ENCODE data around the gene ARMCX6.
A peak's percentile ranks its signal among the peaks of the same experiment; 100 is the strongest.
"Not testable (repeated sequence)": the region's sequence is repeated elsewhere in the genome, so short reads cannot be mapped to it uniquely, and the experiment has no call there.

ARMCX6 gene

DNA sequence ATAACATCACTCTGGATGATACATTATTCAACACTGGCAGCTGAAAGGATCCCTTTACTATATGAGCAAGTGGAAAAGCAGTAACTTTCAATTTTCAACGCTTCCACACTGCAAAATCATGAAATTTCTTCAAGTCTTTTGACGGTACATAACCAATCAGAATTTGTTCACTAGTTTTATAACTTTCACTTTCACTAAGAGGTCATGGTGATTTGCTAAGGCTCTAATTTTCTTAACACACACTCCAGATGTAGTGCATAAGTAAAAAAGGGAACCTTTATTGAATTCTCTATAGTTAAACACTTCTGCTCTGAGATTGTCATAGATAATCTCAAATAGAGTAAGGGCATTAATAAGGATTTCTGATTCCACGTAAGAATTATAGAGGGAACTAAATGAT is 37.7 kb upstream of the ARMCX6 start:
- peaks cover 26% of the 10 kb centered on the region for H3K9me3 Mint-ChIP-seq
- no peak overlapping the region for H3K27ac Mint-ChIP-seq
- H3K4me1 Mint-ChIP-seq: peaks cover 17% of the 10 kb centered on the region
- no peaks in the 10 kb centered on the region for H3K27me3 Mint-ChIP-seq (ENCODE audit: low read depth, poor library complexity)
- TF ChIP-seq, protein P1, sequence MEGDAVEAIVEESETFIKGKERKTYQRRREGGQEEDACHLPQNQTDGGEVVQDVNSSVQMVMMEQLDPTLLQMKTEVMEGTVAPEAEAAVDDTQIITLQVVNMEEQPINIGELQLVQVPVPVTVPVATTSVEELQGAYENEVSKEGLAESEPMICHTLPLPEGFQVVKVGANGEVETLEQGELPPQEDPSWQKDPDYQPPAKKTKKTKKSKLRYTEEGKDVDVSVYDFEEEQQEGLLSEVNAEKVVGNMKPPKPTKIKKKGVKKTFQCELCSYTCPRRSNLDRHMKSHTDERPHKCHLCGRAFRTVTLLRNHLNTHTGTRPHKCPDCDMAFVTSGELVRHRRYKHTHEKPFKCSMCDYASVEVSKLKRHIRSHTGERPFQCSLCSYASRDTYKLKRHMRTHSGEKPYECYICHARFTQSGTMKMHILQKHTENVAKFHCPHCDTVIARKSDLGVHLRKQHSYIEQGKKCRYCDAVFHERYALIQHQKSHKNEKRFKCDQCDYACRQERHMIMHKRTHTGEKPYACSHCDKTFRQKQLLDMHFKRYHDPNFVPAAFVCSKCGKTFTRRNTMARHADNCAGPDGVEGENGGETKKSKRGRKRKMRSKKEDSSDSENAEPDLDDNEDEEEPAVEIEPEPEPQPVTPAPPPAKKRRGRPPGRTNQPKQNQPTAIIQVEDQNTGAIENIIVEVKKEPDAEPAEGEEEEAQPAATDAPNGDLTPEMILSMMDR (IDR thresholded peaks at IDR 0.05): no peak
- H3K4me3 Mint-ChIP-seq: no peak overlapping the region
- no peaks in the 10 kb centered on the region for H3K36me3 Mint-ChIP-seq (ENCODE audit: low read depth)
- DNase-seq: no peak

DNA sequence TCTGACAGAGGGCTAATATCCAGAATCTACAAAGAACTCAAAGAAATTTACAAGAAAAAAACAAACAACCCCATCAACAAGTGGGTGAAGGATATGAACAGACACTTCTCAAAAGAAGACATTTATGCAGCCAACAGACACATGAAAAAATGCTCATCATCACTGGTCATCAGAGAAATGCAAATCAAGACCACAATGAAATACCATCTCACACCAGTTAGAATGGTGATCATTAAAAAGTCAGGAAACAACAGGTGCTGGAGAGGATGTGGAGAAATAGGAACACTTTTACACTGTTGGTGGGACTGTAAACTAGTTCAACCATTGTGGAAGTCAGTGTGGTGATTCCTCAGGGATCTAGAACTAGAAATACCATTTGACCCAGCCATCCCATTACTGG is 29.9 kb upstream of the ARMCX6 start:
- H3K4me3 Mint-ChIP-seq; H3K27ac Mint-ChIP-seq; H3K27me3 Mint-ChIP-seq (ENCODE audit: low read depth, poor library complexity); H3K36me3 Mint-ChIP-seq (ENCODE audit: low read depth); H3K4me1 Mint-ChIP-seq; DNase-seq: not testable (repeated sequence)
- H3K9me3 Mint-ChIP-seq: peaks cover 13% of the 10 kb centered on the region

DNA sequence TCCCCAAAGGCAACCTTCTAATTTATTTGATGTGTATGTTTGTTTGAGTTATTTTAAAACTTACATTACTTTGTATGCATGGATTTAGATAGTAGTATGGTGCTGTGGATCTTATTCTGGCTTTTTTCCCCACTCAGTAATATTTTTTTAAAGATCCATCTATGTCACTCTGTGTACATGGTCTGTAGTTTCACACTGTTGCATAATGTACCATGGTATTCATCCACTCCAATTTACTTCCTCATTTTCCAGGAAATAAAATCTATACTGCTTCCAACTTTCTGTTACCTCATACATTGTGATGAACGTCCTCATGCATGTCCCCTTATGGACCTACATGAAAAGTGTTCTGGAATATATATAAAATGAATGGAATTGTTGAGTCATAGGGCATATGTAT is 24.3 kb upstream of the ARMCX6 start:
- no peaks in the 10 kb centered on the region for H3K4me1 Mint-ChIP-seq
- no peaks in the 10 kb centered on the region for H3K36me3 Mint-ChIP-seq (ENCODE audit: low read depth)
- no peak overlapping the region for H3K4me3 Mint-ChIP-seq
- peaks cover 34% of the 10 kb centered on the region for H3K9me3 Mint-ChIP-seq
- TF ChIP-seq, protein P1 (IDR thresholded peaks at IDR 0.05): no peak
- H3K27ac Mint-ChIP-seq: no peak overlapping the region
- no peak for DNase-seq
- H3K27me3 Mint-ChIP-seq (ENCODE audit: low read depth, poor library complexity): no peaks in the 10 kb centered on the region

DNA sequence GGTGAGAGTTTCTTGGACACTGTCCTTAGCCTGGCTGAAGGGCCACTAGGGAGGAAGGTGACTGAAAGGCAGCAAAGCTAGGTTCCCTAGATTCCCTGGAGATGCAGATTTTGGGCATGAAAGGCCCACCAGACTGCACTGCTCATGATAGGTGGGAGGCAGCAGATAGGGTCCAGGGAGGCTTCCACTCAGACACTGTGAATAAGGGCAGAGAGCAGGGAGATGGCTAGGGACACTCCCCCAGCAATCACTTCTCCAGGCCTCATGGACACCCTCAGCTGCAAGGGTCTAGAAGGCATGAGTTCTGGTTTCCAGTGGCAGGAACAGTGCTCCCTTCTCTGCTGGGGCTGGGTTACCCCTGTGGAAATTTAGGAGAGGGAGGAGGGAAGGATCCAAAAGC is 21.8 kb upstream of the ARMCX6 start:
- H3K27me3 Mint-ChIP-seq (ENCODE audit: low read depth, poor library complexity): no peaks in the 10 kb centered on the region

DNA sequence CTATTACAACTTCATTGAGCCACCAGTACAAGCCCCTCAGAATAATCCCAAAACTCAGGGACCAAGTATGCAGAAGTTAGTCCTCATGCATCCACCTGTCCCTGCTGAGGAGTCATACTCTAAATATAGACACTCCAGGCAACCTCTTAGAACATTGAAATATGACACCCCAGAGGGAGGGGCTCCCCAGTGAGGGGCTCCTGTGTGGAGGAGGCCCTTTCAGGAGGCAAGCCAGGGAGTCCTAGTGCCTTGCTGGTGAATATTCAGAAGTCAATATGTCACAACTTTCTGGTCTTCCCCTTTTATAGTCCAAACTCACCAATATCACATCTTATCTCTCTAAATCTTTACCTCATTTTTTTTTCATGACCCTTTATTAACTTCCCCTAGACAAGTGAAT is 1.6 kb upstream of the ARMCX6 start:
- H3K9me3 Mint-ChIP-seq: peaks cover 55% of the 10 kb centered on the region
- H3K4me3 Mint-ChIP-seq: peak overlapping the region; percentile 9
- TF ChIP-seq, protein P1 (IDR thresholded peaks at IDR 0.05): no peak

More for the DNA sequence above, 21.8 kb upstream of the ARMCX6 start:
- no peak overlapping the region for H3K4me3 Mint-ChIP-seq
- no peak overlapping the region for H3K27ac Mint-ChIP-seq
- DNase-seq: no peak
- TF ChIP-seq, protein P1 (IDR thresholded peaks at IDR 0.05): no peak
- H3K4me1 Mint-ChIP-seq: no peaks in the 10 kb centered on the region
- H3K36me3 Mint-ChIP-seq (ENCODE audit: low read depth): no peaks in the 10 kb centered on the region
- H3K9me3 Mint-ChIP-seq: peaks cover 33% of the 10 kb centered on the region

DNA sequence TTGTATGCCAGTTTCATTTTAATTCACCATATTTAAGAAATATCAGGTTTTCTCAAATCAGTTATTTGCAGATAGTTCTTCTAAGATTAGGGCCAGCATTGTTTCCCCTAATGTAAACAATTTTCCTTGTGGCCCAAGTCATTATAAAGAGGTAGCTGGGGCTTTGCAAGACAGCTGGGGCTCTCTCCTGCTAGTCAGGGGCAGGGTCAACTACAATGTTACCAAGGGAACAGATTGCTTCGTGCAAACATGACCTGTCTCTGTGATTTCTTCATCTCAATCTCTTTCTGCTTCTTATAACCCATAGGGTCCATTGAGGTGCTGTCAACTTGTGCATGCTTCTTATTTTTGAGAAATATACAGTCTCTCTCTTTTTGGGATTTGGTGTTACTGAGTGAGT is 12.1 kb downstream of the ARMCX6 start:
- TF ChIP-seq, protein P1 (IDR thresholded peaks at IDR 0.05): no peak
- no peak overlapping the region for H3K27ac Mint-ChIP-seq
- peaks cover 22% of the 10 kb centered on the region for H3K9me3 Mint-ChIP-seq
- H3K4me1 Mint-ChIP-seq: peaks cover 11% of the 10 kb centered on the region
- no peak for DNase-seq
- peaks cover 8% of the 10 kb centered on the region for H3K27me3 Mint-ChIP-seq (ENCODE audit: low read depth, poor library complexity)
- H3K4me3 Mint-ChIP-seq: no peak overlapping the region
- no peaks in the 10 kb centered on the region for H3K36me3 Mint-ChIP-seq (ENCODE audit: low read depth)

More for the DNA sequence above, 1.6 kb upstream of the ARMCX6 start:
- H3K4me1 Mint-ChIP-seq: peaks cover 53% of the 10 kb centered on the region
- peak; percentile 44 for DNase-seq
- H3K36me3 Mint-ChIP-seq (ENCODE audit: low read depth): peaks cover 13% of the 10 kb centered on the region
- no peak overlapping the region for H3K27ac Mint-ChIP-seq
- no peaks in the 10 kb centered on the region for H3K27me3 Mint-ChIP-seq (ENCODE audit: low read depth, poor library complexity)

Data from nephron progenitor cell (in vitro differentiated cells).